Hepatocyte (in vitro differentiated cells): ENCODE data around the gene SERPINE1. TPM values are rescaled to one million over a fixed set of nuclear protein-coding genes. Genes with fewer than 3 reads are reported as not detected.
A peak's percentile ranks its signal among the peaks of the same experiment; 100 is the strongest.

Experiments used
- DNase-seq: peaks from one replicate; pipeline ENCODE4 v3.0.0-alpha.2; 2016; ENCODE audit warnings: low spot score
- H2AFZ ChIP-seq: fragments of 200-600 bp; sonication (generic); 2 replicates; pipeline ENCODE4 v1.6.0; 2016; ENCODE audit warnings: antibody characterized with exemption, mild to moderate bottlenecking
- H3K27ac ChIP-seq: fragments of 200-600 bp; sonication (generic); 2 replicates; pipeline ENCODE4 v1.5.1; 2016; ENCODE audit warnings: mild to moderate bottlenecking
- H3K27me3 ChIP-seq: fragments of 200-600 bp; sonication (generic); 2 replicates; pipeline ENCODE4 v1.6.1; 2016
- H3K36me3 ChIP-seq: fragments of 200-600 bp; sonication (generic); replicated peaks from 2 replicates; pipeline ENCODE4 v1.5.1; 2016; ENCODE audit warnings: low read depth; ENCODE audit not compliant: insufficient read depth
- H3K4me1 ChIP-seq: fragments of 200-600 bp; sonication (generic); 2 replicates; pipeline ENCODE4 v1.5.1; 2016; ENCODE audit warnings: mild to moderate bottlenecking, moderate library complexity; ENCODE audit not compliant: insufficient read depth
- H3K4me2 ChIP-seq: fragments of 200-600 bp; sonication (generic); 2 replicates; pipeline ENCODE4 v1.6.0; 2016
- H3K4me3 ChIP-seq: fragments of 200-600 bp; sonication (generic); 2 replicates; pipeline ENCODE4 v1.5.1; 2016; ENCODE audit warnings: mild to moderate bottlenecking
- H3K79me2 ChIP-seq: fragments of 200-600 bp; sonication (generic); 2 replicates; pipeline ENCODE4 v1.6.0; 2017; ENCODE audit warnings: mild to moderate bottlenecking
- H3K9me2 ChIP-seq: fragments of 200-600 bp; sonication (generic); replicated peaks from 2 replicates; pipeline ENCODE4 v1.6.0; 2017; ENCODE audit warnings: mild to moderate bottlenecking; ENCODE audit not compliant: insufficient read depth
- H3K9me3 ChIP-seq: fragments of 200-600 bp; sonication (generic); 2 replicates; pipeline ENCODE4 v1.5.1; 2016; ENCODE audit warnings: low read depth, mild to moderate bottlenecking
- H4K20me1 ChIP-seq: fragments of 200-600 bp; sonication (generic); 2 replicates; pipeline ENCODE4 v1.6.0; 2016; ENCODE audit warnings: mild to moderate bottlenecking; ENCODE audit not compliant: insufficient read depth, poor library complexity, severe bottlenecking
- CTCF ChIP-seq: fragments of 200-600 bp; sonication (generic); IDR thresholded peaks from 2 replicates; pipeline ENCODE4 v1.5.1; 2016; ENCODE audit warnings: antibody characterized with exemption, mild to moderate bottlenecking; ENCODE audit not compliant: poor library complexity
- EZH2 ChIP-seq: fragments of 200-600 bp; sonication (generic); IDR thresholded peaks from 2 replicates; pipeline ENCODE4 v1.6.1; 2016; ENCODE audit warnings: antibody characterized with exemption, mild to moderate bottlenecking, borderline replicate concordance
- EZH2phosphoT487 ChIP-seq: fragments of 200-600 bp; sonication (generic); IDR thresholded peaks from one replicate; pipeline ENCODE4 v1.6.1; 2018; ENCODE audit warnings: antibody characterized with exemption, mild to moderate bottlenecking, low read depth, moderate library complexity; ENCODE audit not compliant: unreplicated experiment, severe bottlenecking
- WGBS: methylation state at CpG from one replicate; pipeline ENCODE4 v1.1.6; 2016; ENCODE audit warnings: low lambda C conversion rate; ENCODE audit errors: missing lambda C conversion rate; 5-methylcytosine and 5-hydroxymethylcytosine counted together
- polyA plus RNA-seq: library from polyadenylated mRNA; unstranded; fragments of >200 nt; fragmentation: Nextera tagmentation; extraction: Ambion mirVana; gene quantifications from 2 replicates; pipeline ENCODE4 v1.2.1, GENCODE V29; 2016
- total RNA-seq: library from RNA; depleted of rRNA; stranded (reverse); fragments of >200 nt; gene quantifications from 2 replicates; pipeline ENCODE4 v1.2.3, GENCODE V29; 2014

The SERPINE1 gene
- total and polyA plus RNA-seq, 2 experiments from 2014 or later: 98.2 to 185 TPM

GRCh38 chr7:101177644-101178043, 50.7 kb downstream of the SERPINE1 start:
- TF ChIP-seq CTCF: no peak
- no peak for TF ChIP-seq EZH2phosphoT487
- TF ChIP-seq EZH2: no peak
- 76% methylated on average over 2 of the region's 2 CpGs for WGBS
- no peak for DNase-seq
- no peak overlapping the region for H3K4me3 ChIP-seq
- H3K27me3 ChIP-seq: peaks cover 92% of the 10 kb centered on the region
- H4K20me1 ChIP-seq: no peaks in the 10 kb centered on the region
- no peaks in the 10 kb centered on the region for H3K79me2 ChIP-seq
- H3K4me2 ChIP-seq: no peak overlapping the region
- no peaks in the 10 kb centered on the region for H3K9me3 ChIP-seq
- no peak overlapping the region for H2AFZ ChIP-seq
- H3K27ac ChIP-seq: no peak overlapping the region
- no peaks in the 10 kb centered on the region for H3K36me3 ChIP-seq
- peaks cover 15% of the 10 kb centered on the region for H3K4me1 ChIP-seq
- no peaks in the 10 kb centered on the region for H3K9me2 ChIP-seq

GRCh38 chr7:101179117-101179516, 52.2 kb downstream of the SERPINE1 start:
- Histone ChIP-seq H3K36me3 (no peaks in the 10 kb centered on the region), H3K4me1 (peaks cover 5% of the 10 kb centered on the region), H3K9me3 (no peaks in the 10 kb centered on the region), H4K20me1 (no peaks in the 10 kb centered on the region), H3K79me2 (no peaks in the 10 kb centered on the region), H3K4me3 (no peak overlapping the region), H3K9me2 (no peaks in the 10 kb centered on the region), H3K4me2 (peak overlapping the region; percentile 72), H3K27ac (no peak overlapping the region), H2AFZ (no peak overlapping the region), H3K27me3 (peaks cover 77% of the 10 kb centered on the region)
- no peak for DNase-seq
- no peak for TF ChIP-seq EZH2
- peak; percentile 32 for TF ChIP-seq EZH2phosphoT487
- 1% methylated on average over 19 of the region's 20 CpGs for WGBS

- H3K4me2 ChIP-seq: peak overlapping the region; percentile 72
- no peak overlapping the region for H3K4me3 ChIP-seq
- H2AFZ ChIP-seq: peak overlapping the region; percentile 31
- H3K9me3 ChIP-seq: no peaks in the 10 kb centered on the region
- H4K20me1 ChIP-seq: no peaks in the 10 kb centered on the region
- no peaks in the 10 kb centered on the region for H3K79me2 ChIP-seq
- 0% methylated on average over 12 of the region's 27 CpGs for WGBS
- H3K4me1 ChIP-seq: peaks cover 5% of the 10 kb centered on the region
- no peak for DNase-seq
- peaks cover 72% of the 10 kb centered on the region for H3K27me3 ChIP-seq
- TF ChIP-seq EZH2phosphoT487: no peak
- TF ChIP-seq EZH2: no peak
- TF ChIP-seq CTCF: no peak
- no peaks in the 10 kb centered on the region for H3K9me2 ChIP-seq
- H3K36me3 ChIP-seq: no peaks in the 10 kb centered on the region
- H3K27ac ChIP-seq: no peak overlapping the region
Observed at GRCh38 chr7:101179713-101180112, 52.8 kb downstream of the SERPINE1 start.

- no peak within 1 kb of the TSS for H3K27ac ChIP-seq
- H3K9me3 ChIP-seq: no peaks in the 10 kb centered on the region
- peak within 1 kb of the TSS; percentile 72 for H3K4me2 ChIP-seq
- no peak within 1 kb of the TSS for H3K4me3 ChIP-seq
- DNase-seq: no peak
- no peaks in the 10 kb centered on the region for H3K79me2 ChIP-seq
- TF ChIP-seq EZH2phosphoT487 (no peak), EZH2 (peak; percentile 99)
- peaks cover 5% of the 10 kb centered on the region for H3K4me1 ChIP-seq
- H2AFZ ChIP-seq: peak within 1 kb of the TSS; percentile 31
- H3K27me3 ChIP-seq: peaks cover 67% of the 10 kb centered on the region
- 8% methylated on average over 47 of the region's 56 CpGs for WGBS
- no peaks in the 10 kb centered on the region for H3K9me2 ChIP-seq
- H3K36me3 ChIP-seq: no peaks in the 10 kb centered on the region
- no peaks in the 10 kb centered on the region for H4K20me1 ChIP-seq
Observed at GRCh38 chr7:101180130-101180755, 53.3 kb downstream of the SERPINE1 start, which contains the start of gene NAT16. Gene NAT16, minus strand, starts transcription at chr7:101180293. Its CDS starts 5,486 bp downstream, at chr7:101174807.
